GM12872 (cell line): ENCODE results near the gene SORL1.
A peak's percentile ranks its signal among the peaks of the same experiment; 100 is the strongest.

Experiments
- TF ChIP-seq, protein P1 (sequence below): IDR thresholded peaks from 3 replicates; pipeline ENCODE4 v1.5.1; 2011; ENCODE audit warnings: low read depth, mild to moderate bottlenecking, low read length, moderate library complexity; ENCODE audit not compliant: insufficient read depth

The SORL1 gene

GRCh38 chr11:121415856-121416255, 36.3 kb upstream of the SORL1 start:
- TF ChIP-seq, protein P1, sequence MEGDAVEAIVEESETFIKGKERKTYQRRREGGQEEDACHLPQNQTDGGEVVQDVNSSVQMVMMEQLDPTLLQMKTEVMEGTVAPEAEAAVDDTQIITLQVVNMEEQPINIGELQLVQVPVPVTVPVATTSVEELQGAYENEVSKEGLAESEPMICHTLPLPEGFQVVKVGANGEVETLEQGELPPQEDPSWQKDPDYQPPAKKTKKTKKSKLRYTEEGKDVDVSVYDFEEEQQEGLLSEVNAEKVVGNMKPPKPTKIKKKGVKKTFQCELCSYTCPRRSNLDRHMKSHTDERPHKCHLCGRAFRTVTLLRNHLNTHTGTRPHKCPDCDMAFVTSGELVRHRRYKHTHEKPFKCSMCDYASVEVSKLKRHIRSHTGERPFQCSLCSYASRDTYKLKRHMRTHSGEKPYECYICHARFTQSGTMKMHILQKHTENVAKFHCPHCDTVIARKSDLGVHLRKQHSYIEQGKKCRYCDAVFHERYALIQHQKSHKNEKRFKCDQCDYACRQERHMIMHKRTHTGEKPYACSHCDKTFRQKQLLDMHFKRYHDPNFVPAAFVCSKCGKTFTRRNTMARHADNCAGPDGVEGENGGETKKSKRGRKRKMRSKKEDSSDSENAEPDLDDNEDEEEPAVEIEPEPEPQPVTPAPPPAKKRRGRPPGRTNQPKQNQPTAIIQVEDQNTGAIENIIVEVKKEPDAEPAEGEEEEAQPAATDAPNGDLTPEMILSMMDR, result no peak

DNA sequence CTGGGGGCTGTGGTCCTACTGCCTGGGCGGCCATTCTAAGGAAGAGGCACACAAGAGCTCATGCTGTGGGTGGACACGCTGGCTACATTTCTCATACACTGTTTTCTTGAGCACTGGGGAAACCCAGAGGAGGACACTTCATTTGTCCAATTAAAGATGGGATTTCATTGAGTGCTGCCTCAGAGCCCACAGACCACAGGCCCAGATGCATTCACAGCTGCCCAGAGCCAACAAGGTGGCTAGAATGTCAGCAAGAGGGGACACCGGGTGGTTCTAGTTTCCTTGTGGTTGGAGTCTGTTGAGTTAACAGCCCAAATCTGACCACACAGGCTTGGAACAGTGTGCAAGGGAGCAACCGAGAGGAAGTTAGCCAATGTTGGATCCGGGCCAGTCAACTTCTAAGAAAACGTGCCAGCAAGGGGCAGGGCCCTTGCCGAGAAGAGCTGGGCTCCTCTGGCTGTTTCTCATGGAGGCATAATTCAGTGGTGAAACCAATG, 35.0 kb upstream of the SORL1 start:
- TF ChIP-seq, protein P1, result no peak

DNA sequence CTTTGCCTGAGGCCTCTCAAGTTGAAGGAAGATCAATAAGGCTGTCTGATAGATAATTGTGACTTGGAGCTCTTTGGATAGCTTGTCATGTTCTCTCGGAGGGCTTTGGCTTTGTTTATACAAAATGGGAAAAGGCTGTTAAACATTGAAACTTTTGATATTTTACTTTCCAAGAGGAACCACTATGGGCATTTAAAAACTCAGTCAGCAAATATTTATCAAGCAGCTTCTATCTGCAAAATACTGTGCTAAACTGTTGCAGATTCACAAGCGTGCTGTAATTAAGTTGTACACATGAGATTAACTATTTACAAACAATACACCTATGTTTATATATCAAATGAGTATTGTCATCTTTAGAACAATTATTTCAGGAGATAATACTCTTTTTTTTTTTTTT, 34.5 kb upstream of the SORL1 start:
- TF ChIP-seq, protein P1, result no peak

GRCh38 chr11:121418625-121419114, 33.4 kb upstream of the SORL1 start:
- TF ChIP-seq, protein P1, result no peak

DNA sequence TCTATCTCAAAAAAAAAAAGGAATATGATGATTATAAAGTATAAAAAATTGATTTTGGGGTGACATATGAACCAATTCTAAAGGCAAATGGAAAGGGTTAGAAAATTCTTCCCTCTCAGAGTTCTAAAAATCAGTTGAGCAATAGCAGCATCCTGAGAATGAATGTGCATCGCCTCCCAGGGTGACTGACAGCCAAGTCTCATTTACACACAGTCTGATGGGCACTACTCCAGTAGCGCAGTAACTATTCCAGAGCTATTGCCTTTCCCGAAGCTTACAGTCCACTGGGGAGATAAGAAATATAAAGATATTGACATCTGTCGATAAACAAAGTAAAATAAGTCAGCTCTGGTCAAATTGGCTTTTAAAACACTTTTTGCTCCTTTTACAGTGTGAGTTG, 32.3 kb upstream of the SORL1 start:
- TF ChIP-seq, protein P1, result no peak

GRCh38 chr11:121420398-121420797, 31.7 kb upstream of the SORL1 start:
- TF ChIP-seq, protein P1, result no peak

DNA sequence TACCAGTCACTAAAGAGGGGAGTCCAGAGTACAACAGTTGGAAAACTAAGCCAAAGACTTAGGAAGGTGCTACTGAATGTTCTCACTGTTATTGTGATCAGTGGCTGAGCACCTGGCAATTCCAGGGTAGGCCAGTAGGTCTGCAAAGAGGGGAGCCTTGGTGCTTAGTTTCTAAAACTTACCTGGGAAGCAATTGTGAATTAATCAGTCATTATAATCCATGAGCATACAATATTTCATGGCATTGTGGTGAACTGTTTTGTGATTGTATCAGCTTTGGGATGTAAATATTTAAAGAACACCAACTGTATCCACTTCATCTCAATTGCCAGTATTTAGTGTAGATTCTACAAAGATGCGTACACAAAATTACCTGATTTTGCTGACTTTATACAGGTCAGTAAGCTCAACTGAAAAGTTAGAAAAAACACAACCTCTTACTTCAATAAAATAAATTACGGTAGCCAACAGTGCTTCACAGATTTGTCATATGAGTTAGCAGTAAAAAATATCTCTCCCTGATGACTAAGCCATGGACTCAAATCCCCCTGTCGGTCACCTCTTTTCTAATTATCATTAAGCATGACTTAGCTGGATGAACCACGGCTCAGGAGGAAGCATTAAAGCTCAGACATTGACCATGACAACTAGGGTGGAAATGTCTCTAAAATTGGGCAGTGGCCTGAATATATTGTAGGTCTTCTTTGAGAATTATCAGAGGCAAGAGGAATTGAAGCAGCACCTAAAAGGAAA, 30.8 kb upstream of the SORL1 start:
- TF ChIP-seq, protein P1, result peak; percentile 34; the same call in 2 of the 3 replicates
